Measurements from ENCODE around the gene SUN3. TPM values are rescaled to one million over a fixed set of nuclear protein-coding genes. Genes with fewer than 3 reads are reported as not detected.
"Not testable (repeated sequence)": the region's sequence is repeated elsewhere in the genome, so short reads cannot be mapped to it uniquely, and the experiment has no call there.

SUN3 gene
- total and polyA plus RNA-seq, 9 of the 15 experiments (the other 6 are each of a cell fraction or from before 2014, with no cell fraction given) = 0.04 to 0.06 TPM; not detected in 7

DNA sequence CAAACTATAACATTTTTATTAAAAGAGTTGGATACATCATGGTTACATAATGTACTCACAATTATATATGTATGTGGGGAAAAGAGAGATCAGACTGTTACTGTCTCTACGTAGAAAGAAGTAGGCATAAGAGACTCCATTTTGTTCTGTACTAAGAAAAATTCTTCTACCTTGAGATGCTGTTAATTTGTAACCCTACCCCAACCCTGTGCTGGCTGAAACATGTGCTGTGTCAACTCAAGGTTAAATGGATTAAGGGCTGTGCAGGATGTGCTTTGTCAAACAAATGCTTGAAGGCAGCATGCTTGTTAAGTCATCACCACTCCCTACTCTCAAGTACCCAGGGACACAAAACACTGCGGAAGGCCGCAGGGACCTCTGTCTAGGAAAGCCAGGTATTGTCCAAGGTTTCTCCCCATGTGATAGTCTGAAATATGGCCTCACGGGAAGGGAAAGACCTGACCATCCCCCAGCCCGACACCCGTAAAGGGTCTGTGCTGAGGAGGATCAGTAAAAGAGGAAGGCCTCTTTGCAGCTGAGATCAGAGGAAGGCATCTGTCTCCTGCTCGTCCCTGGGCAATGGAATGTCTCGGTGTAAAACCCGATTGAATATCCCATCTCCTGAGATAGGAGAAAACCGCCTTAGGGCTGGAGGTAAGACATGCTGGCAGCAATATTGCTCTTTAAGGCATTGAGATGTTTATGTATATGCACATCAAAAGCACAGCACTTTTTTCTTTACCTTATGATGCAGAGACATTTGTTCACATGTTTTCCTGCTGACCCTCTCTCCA is 39.1 kb downstream of the SUN3 start:
- H3K9ac ChIP-seq (ENCODE audit: insufficient read depth in 1 of 2, low read depth in 2 of 2, low read length in 2 of 2); H3K9me1 ChIP-seq (ENCODE audit: control insufficient read depth, insufficient read depth, low read length); H3K9me3 ChIP-seq (replicated peaks; ENCODE audit: control insufficient read depth, insufficient read depth, low read depth, low read length); DNase-seq (ENCODE audit: extremely low read depth in 1 of 4, low spot score in 3 of 4); ATAC-seq; H3K79me2 ChIP-seq (ENCODE audit: control insufficient read depth, insufficient read depth, low read length); BruUV-seq (replicated peaks); H3K4me3 ChIP-seq; H2AFZ ChIP-seq (ENCODE audit: low read depth, low read length); CTCF ChIA-PET (ENCODE audit: low intra/inter-chr PET ratio); POLR2A ChIA-PET; intact Hi-C loops (cut with micrococcal nuclease); H3K4me2 ChIP-seq (ENCODE audit: insufficient read depth, low read length); H3K27me3 ChIP-seq (ENCODE audit: control insufficient read depth in 2 of 2, insufficient read depth in 2 of 2, low read length in 2 of 2); H4K20me1 ChIP-seq (replicated peaks; ENCODE audit: control insufficient read depth, insufficient read depth, low read length); H3K36me3 ChIP-seq (ENCODE audit: control insufficient read depth, insufficient read depth, low read length); FAIRE-seq; in situ Hi-C loops (cut with MboI); H3K4me1 ChIP-seq (replicated peaks in 1 of 2; ENCODE audit: control insufficient read depth in 2 of 2, insufficient read depth in 2 of 2, low read length in 2 of 2); H3K27ac ChIP-seq (ENCODE audit: extremely low read depth, low read depth, low read length): not testable (repeated sequence)
- WGBS (ENCODE audit: insufficient coverage, low coverage, missing lambda C conversion rate) = 30% methylated on average over 7 of the region's 10 CpGs

DNA sequence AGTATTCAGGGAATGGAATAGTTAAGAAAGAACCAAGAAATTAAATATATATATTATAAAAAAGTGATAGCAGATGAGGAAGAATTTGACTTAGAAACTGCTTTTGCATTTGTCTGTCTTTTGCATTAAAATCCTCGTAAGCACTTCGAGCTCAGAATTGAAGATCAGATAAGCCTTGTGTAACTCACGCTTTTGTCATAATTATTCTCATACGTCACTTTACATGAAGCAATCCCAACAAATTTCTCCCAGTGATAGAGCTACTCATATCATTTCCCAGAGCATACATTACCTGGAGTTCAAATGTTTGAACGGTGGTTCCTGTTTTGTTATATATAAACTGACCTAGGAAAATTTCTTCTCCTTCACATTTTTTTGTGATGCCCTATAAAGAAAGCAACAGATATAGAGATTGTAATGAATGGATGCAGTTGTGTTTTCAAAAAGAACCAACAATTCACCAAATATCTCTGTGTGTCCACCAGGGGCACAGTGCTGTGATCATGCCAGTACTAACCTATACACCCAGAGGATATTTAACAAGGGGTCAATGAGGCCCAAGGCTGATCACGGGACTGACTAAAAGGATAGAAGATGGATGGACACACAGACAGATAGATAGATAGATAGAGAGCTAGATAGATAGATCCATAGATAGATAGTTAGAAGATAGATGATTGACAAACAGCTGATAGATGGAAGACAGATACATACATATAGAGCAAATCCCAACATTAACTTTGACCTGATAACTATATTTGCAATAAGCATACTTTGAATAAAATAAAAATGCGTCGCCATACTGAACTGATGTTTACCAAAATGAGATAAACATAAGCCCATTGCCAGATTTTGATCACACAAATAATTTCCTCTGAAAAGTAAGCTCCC is 40.2 kb downstream of the SUN3 start:
- no peak for FAIRE-seq
- no peak for TF ChIP-seq TCF7 (IDR thresholded peaks at IDR 0.05; ENCODE audit: borderline replicate concordance)
- TF ChIP-seq TAF9B (IDR thresholded peaks at IDR 0.05; ENCODE audit: partially characterized antibody) = no peak
- no peak for TF ChIP-seq C11orf30 (IDR thresholded peaks at IDR 0.05; ENCODE audit: low read depth)
- TF ChIP-seq, protein P1, sequence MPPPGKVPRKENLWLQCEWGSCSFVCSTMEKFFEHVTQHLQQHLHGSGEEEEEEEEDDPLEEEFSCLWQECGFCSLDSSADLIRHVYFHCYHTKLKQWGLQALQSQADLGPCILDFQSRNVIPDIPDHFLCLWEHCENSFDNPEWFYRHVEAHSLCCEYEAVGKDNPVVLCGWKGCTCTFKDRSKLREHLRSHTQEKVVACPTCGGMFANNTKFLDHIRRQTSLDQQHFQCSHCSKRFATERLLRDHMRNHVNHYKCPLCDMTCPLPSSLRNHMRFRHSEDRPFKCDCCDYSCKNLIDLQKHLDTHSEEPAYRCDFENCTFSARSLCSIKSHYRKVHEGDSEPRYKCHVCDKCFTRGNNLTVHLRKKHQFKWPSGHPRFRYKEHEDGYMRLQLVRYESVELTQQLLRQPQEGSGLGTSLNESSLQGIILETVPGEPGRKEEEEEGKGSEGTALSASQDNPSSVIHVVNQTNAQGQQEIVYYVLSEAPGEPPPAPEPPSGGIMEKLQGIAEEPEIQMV (tag; conservative IDR thresholded peaks at IDR 0.05; ENCODE audit: low read depth) = no peak
- TF ChIP-seq DACH1 (IDR thresholded peaks at IDR 0.05; ENCODE audit: partially characterized antibody) = peak; percentile 26
- TF ChIP-seq, protein P2, sequence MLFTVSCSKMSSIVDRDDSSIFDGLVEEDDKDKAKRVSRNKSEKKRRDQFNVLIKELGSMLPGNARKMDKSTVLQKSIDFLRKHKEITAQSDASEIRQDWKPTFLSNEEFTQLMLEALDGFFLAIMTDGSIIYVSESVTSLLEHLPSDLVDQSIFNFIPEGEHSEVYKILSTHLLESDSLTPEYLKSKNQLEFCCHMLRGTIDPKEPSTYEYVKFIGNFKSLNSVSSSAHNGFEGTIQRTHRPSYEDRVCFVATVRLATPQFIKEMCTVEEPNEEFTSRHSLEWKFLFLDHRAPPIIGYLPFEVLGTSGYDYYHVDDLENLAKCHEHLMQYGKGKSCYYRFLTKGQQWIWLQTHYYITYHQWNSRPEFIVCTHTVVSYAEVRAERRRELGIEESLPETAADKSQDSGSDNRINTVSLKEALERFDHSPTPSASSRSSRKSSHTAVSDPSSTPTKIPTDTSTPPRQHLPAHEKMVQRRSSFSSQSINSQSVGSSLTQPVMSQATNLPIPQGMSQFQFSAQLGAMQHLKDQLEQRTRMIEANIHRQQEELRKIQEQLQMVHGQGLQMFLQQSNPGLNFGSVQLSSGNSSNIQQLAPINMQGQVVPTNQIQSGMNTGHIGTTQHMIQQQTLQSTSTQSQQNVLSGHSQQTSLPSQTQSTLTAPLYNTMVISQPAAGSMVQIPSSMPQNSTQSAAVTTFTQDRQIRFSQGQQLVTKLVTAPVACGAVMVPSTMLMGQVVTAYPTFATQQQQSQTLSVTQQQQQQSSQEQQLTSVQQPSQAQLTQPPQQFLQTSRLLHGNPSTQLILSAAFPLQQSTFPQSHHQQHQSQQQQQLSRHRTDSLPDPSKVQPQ (CRISPR knock-in tag; IDR thresholded peaks at IDR 0.05; ENCODE audit: borderline replicate concordance) = no peak

More for the DNA sequence above, 40.2 kb downstream of the SUN3 start:
- H3K36me3 ChIP-seq (ENCODE audit: control insufficient read depth, insufficient read depth, low read length) = no peaks in the 10 kb centered on the region
- intact Hi-C loops (cut with micrococcal nuclease) = no loop called here
- no peaks in the 10 kb centered on the region for H3K79me2 ChIP-seq (ENCODE audit: control insufficient read depth, insufficient read depth, low read length)
- CTCF ChIA-PET (ENCODE audit: low intra/inter-chr PET ratio) = no interaction called here
- BruUV-seq (replicated peaks) = no TSS peak
- no peak overlapping the region for H3K4me2 ChIP-seq (ENCODE audit: insufficient read depth, low read length)
- no peaks in the 10 kb centered on the region for H3K9me1 ChIP-seq (ENCODE audit: control insufficient read depth, insufficient read depth, low read length)
- in situ Hi-C loops (cut with MboI) = no loop called here
- DNase-seq (ENCODE audit: extremely low read depth in 1 of 4, low spot score in 3 of 4) (no peak), ATAC-seq (0 out of 3 replicates have a peak, but pooled peaks have one; percentile 45)
- H3K27ac ChIP-seq (ENCODE audit: extremely low read depth, low read depth, low read length) = no peak overlapping the region
- no peaks in the 10 kb centered on the region for H4K20me1 ChIP-seq (replicated peaks; ENCODE audit: control insufficient read depth, insufficient read depth, low read length)
- no peaks in the 10 kb centered on the region for H3K9me3 ChIP-seq (replicated peaks; ENCODE audit: control insufficient read depth, insufficient read depth, low read depth, low read length)
- no peaks in the 10 kb centered on the region for H3K27me3 ChIP-seq (ENCODE audit: control insufficient read depth in 2 of 2, insufficient read depth in 2 of 2, low read length in 2 of 2)
- H3K9ac ChIP-seq (ENCODE audit: insufficient read depth in 1 of 2, low read depth in 2 of 2, low read length in 2 of 2) = no peak overlapping the region
- no peak overlapping the region for H3K4me3 ChIP-seq
- POLR2A ChIA-PET = no interaction called here
- H2AFZ ChIP-seq (ENCODE audit: low read depth, low read length) = no peak overlapping the region
- peaks cover 0 to 8% of the 10 kb centered on the region in 2 experiments; a peak in 2 of 5 replicates for H3K4me1 ChIP-seq (replicated peaks in 1 of 2; ENCODE audit: control insufficient read depth in 2 of 2, insufficient read depth in 2 of 2, low read length in 2 of 2)
- WGBS (ENCODE audit: insufficient coverage, low coverage, missing lambda C conversion rate) = 18% methylated on average over 8 of the region's 8 CpGs
